ENCODE results near the gene KRT13.

KRT13 gene

GRCh38 chr17:41537990-41538389 is 32.6 kb upstream of the KRT13 start:
- TF ChIP-seq CTCF (IDR thresholded peaks at IDR 0.05; ENCODE audit: borderline replicate concordance, insufficient read depth, low read depth, low read length): no peak
- no peak overlapping the region for H3K4me3 ChIP-seq (ENCODE audit: low read depth, low read length)

- TF ChIP-seq CTCF (IDR thresholded peaks at IDR 0.05; ENCODE audit: borderline replicate concordance, insufficient read depth, low read depth, low read length): no peak
- H3K4me3 ChIP-seq (ENCODE audit: low read depth, low read length): no peak overlapping the region
Observed at GRCh38 chr17:41537614-41537954, 32.2 kb upstream of the KRT13 start.

- TF ChIP-seq CTCF (IDR thresholded peaks at IDR 0.05; ENCODE audit: borderline replicate concordance, insufficient read depth, low read depth, low read length): no peak
- no peak overlapping the region for H3K4me3 ChIP-seq (ENCODE audit: low read depth, low read length)
Observed at GRCh38 chr17:41536741-41537613, 31.6 kb upstream of the KRT13 start.

GRCh38 chr17:41535764-41536481 is 30.5 kb upstream of the KRT13 start:
- TF ChIP-seq CTCF (IDR thresholded peaks at IDR 0.05; ENCODE audit: borderline replicate concordance, insufficient read depth, low read depth, low read length): no peak
- no peak overlapping the region for H3K4me3 ChIP-seq (ENCODE audit: low read depth, low read length)

- no peak overlapping the region for H3K4me3 ChIP-seq (ENCODE audit: low read depth, low read length)
- TF ChIP-seq CTCF (IDR thresholded peaks at IDR 0.05; ENCODE audit: borderline replicate concordance, insufficient read depth, low read depth, low read length): no peak
Observed at GRCh38 chr17:41534899-41535546, 29.6 kb upstream of the KRT13 start.

- no peak overlapping the region for H3K4me3 ChIP-seq (ENCODE audit: low read depth, low read length)
- no peak for TF ChIP-seq CTCF (IDR thresholded peaks at IDR 0.05; ENCODE audit: borderline replicate concordance, insufficient read depth, low read depth, low read length)
Observed at GRCh38 chr17:41533613-41534012, 28.2 kb upstream of the KRT13 start.

Data from GM12875 (cell line).